PC-9 (cell line): Measurements from ENCODE around the gene AUTS2. TPM values are rescaled to one million over a fixed set of nuclear protein-coding genes. Genes with fewer than 3 reads are reported as not detected.

Experiments used
- BruUV-seq: library from RNA; stranded (reverse); fragments of 400-500 nt; replicated peaks from 2 replicates; lab custom pipeline; 2021; lab: Mats Ljungman, UMichigan
- CTCF ChIA-PET: fragments of 300-600 bp; sonication (Branson Sonifier 250); formaldehyde crosslinking; loops from one replicate; lab custom pipeline; 2022; ENCODE audit warnings: antibody characterized with exemption; lab: Charles Lee
- POLR2A ChIA-PET: fragments of 300-600 bp; sonication (Branson Sonifier 250); formaldehyde crosslinking; loops from one replicate; lab custom pipeline; 2022; ENCODE audit warnings: antibody characterized with exemption; ENCODE audit not compliant: unreplicated experiment; lab: Charles Lee
- DNase-seq, 2 experiments: peaks; one replicate each; pipeline versions ENCODE4 v3.0.0 to v3.0.0-alpha.2; 2015 to 2022; ENCODE audit warnings: mixed read lengths in 1 of 2
- H2AFZ ChIP-seq: fragments of 200-600 bp; sonication (generic); 2 replicates; pipeline ENCODE4 v1.8.1; 2017; ENCODE audit warnings: antibody characterized with exemption
- H3F3A ChIP-seq: fragments of 200-600 bp; sonication (generic); 2 replicates; pipeline ENCODE4 v1.8.1; 2017; ENCODE audit warnings: antibody characterized with exemption, mild to moderate bottlenecking, low read depth; ENCODE audit not compliant: insufficient read depth
- H3K27ac ChIP-seq: fragments of 200-600 bp; sonication (generic); 2 replicates; pipeline ENCODE4 v1.6.1; 2016; ENCODE audit warnings: mixed run types
- H3K27me3 ChIP-seq: fragments of 200-600 bp; sonication (generic); 2 replicates; pipeline ENCODE4 v1.6.1; 2016; ENCODE audit warnings: low read depth, mixed run types; ENCODE audit not compliant: insufficient read depth
- H3K36me3 ChIP-seq: fragments of 200-600 bp; sonication (generic); 2 replicates; pipeline ENCODE4 v1.6.1; 2016; ENCODE audit warnings: low read depth, mixed run types
- H3K4me1 ChIP-seq: fragments of 200-600 bp; sonication (generic); replicated peaks from 2 replicates; pipeline ENCODE4 v1.6.1; 2016; ENCODE audit warnings: mixed run types; ENCODE audit not compliant: insufficient read depth
- H3K4me2 ChIP-seq: fragments of 200-600 bp; sonication (generic); 2 replicates; pipeline ENCODE4 v1.6.1; 2017; ENCODE audit warnings: mixed run types
- H3K4me3 ChIP-seq: fragments of 200-600 bp; sonication (generic); 2 replicates; pipeline ENCODE4 v1.6.1; 2016; ENCODE audit warnings: mixed run types
- H3K79me2 ChIP-seq: fragments of 200-600 bp; sonication (generic); 2 replicates; pipeline ENCODE4 v1.6.1; 2017; ENCODE audit warnings: low read depth, mixed run types
- H3K9me2 ChIP-seq: fragments of 200-600 bp; sonication (generic); 2 replicates; pipeline ENCODE4 v1.8.1; 2017; ENCODE audit warnings: mild to moderate bottlenecking; ENCODE audit not compliant: insufficient read depth
- H3K9me3 ChIP-seq: fragments of 200-600 bp; sonication (generic); 2 replicates; pipeline ENCODE4 v1.8.1; 2016; ENCODE audit warnings: low read depth; ENCODE audit not compliant: insufficient read depth
- H4K20me1 ChIP-seq: fragments of 200-600 bp; sonication (generic); 2 replicates; pipeline ENCODE4 v1.8.1; 2017; ENCODE audit not compliant: insufficient read depth
- EZH2 ChIP-seq: fragments of 200-600 bp; sonication (generic); IDR thresholded peaks from 2 replicates; pipeline ENCODE4 v1.8.0; 2017; ENCODE audit warnings: antibody characterized with exemption, low read depth
- intact Hi-C: fragments of 100-400 bp; cut with micrococcal nuclease; formaldehyde crosslinking; loops from one replicate; pipeline ENCODE4 v1.10.0; 2022; ENCODE audit not compliant: unreplicated experiment
- total RNA-seq: library from RNA; stranded (reverse); gene quantifications from 2 replicates; pipeline ENCODE4 v1.2.3, GENCODE V29; 2021
- TF ChIP-seq, protein P1 (sequence below): fragments of 200-600 bp; sonication (generic); conservative IDR thresholded peaks from 2 replicates; pipeline ENCODE4 v1.6.1; 2017; ENCODE audit warnings: mixed run types, antibody characterized with exemption, mild to moderate bottlenecking, moderate library complexity

Gene AUTS2
- total RNA-seq, 1 experiment from 2014 or later = not detected

GRCh38 chr7:70014472-70015177 is 416.4 kb downstream of the AUTS2 start:
- BruUV-seq = no TSS peak
- no peaks in the 10 kb centered on the region for H3K4me1 ChIP-seq
- CTCF ChIA-PET = no interaction called here
- no peak overlapping the region for H3K4me2 ChIP-seq
- TF ChIP-seq, protein P1, sequence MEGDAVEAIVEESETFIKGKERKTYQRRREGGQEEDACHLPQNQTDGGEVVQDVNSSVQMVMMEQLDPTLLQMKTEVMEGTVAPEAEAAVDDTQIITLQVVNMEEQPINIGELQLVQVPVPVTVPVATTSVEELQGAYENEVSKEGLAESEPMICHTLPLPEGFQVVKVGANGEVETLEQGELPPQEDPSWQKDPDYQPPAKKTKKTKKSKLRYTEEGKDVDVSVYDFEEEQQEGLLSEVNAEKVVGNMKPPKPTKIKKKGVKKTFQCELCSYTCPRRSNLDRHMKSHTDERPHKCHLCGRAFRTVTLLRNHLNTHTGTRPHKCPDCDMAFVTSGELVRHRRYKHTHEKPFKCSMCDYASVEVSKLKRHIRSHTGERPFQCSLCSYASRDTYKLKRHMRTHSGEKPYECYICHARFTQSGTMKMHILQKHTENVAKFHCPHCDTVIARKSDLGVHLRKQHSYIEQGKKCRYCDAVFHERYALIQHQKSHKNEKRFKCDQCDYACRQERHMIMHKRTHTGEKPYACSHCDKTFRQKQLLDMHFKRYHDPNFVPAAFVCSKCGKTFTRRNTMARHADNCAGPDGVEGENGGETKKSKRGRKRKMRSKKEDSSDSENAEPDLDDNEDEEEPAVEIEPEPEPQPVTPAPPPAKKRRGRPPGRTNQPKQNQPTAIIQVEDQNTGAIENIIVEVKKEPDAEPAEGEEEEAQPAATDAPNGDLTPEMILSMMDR = no peak
- no peak for TF ChIP-seq EZH2
- no peaks in the 10 kb centered on the region for H3F3A ChIP-seq
- no peak for DNase-seq
- H3K9me2 ChIP-seq = no peaks in the 10 kb centered on the region
- intact Hi-C loops = no loop called here
- H3K79me2 ChIP-seq = no peaks in the 10 kb centered on the region
- no peaks in the 10 kb centered on the region for H3K27me3 ChIP-seq
- H3K9me3 ChIP-seq = no peaks in the 10 kb centered on the region
- POLR2A ChIA-PET = no interaction called here
- H3K36me3 ChIP-seq = no peaks in the 10 kb centered on the region
- no peak overlapping the region for H2AFZ ChIP-seq
- H3K27ac ChIP-seq = no peak overlapping the region
- no peaks in the 10 kb centered on the region for H4K20me1 ChIP-seq
- H3K4me3 ChIP-seq = no peak overlapping the region

DNA sequence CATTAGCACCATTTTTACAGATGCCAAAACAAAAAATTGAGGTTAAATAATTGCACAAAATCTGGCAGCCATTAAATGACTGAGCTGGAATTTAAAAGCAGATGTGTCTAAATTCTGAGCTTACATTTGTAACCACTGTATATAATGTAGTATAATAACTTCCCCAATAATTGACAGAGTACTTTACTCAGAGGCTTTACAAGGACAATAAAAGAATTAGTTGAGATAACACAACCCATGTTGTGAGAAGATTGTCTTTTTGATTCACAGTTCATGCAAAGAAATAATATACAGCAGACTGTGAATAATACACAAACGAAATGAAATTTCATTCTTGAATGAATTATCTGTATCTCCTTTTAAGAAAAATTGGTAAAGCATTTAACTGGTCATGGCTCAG is 417.1 kb downstream of the AUTS2 start:
- POLR2A ChIA-PET = no interaction called here
- H3K4me1 ChIP-seq = no peaks in the 10 kb centered on the region
- CTCF ChIA-PET = no interaction called here

DNA sequence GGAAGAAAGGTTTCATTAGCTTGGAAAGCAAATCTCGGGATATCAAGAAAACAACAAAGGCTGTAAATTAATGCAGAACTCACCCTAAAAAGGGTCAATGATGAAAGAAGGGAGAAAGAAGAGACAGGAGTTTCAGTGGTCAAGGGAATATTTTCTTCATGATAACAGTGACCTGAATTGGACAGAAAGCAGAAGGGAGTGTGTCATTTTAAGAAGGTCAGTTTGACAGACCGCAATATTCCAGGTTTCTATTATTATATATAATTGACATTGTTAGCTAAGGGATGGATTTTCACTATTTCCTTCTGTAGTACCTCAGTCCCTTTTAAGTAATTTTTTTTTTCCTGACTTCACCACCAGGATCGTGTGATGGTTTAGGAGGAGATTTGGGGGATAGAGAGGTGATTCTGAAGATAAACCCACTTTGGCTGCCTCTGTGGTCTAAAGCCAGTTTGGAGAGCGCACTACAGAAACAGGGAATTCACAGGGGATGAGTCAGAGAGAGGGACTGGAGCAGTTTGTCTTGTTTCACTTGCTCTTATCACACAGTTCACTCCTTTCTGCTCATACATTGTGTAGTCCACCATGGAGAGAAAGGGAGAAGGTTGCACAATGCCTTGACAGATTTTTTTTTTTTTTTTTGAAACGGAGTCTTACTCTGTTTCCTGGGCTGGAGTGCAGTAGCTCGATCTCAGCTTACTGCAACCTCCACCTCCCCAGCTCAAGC is 417.9 kb downstream of the AUTS2 start:
- intact Hi-C loops = no loop called here
- ChIA-PET POLR2A (no interaction called here), CTCF (no interaction called here)
- Histone ChIP-seq H3K79me2 (no peaks in the 10 kb centered on the region), H3K9me2 (no peaks in the 10 kb centered on the region), H4K20me1 (no peaks in the 10 kb centered on the region), H3K36me3 (no peaks in the 10 kb centered on the region), H3K27me3 (no peaks in the 10 kb centered on the region), H3K27ac (no peak overlapping the region), H2AFZ (no peak overlapping the region), H3F3A (no peaks in the 10 kb centered on the region), H3K4me2 (no peak overlapping the region), H3K4me3 (no peak overlapping the region), H3K9me3 (no peaks in the 10 kb centered on the region), H3K4me1 (no peaks in the 10 kb centered on the region)
- BruUV-seq = no TSS peak
- peak in 1 of 2 experiments; percentile 35 for DNase-seq
- TF ChIP-seq, protein P1 = no peak
- no peak for TF ChIP-seq EZH2

More for the DNA sequence above, 417.1 kb downstream of the AUTS2 start:
- Histone ChIP-seq H3K36me3 (no peaks in the 10 kb centered on the region), H2AFZ (no peak overlapping the region), H3K79me2 (no peaks in the 10 kb centered on the region), H3K4me2 (no peak overlapping the region), H3K4me3 (no peak overlapping the region), H3K9me2 (no peaks in the 10 kb centered on the region), H3F3A (no peaks in the 10 kb centered on the region), H3K9me3 (no peaks in the 10 kb centered on the region), H4K20me1 (no peaks in the 10 kb centered on the region), H3K27me3 (no peaks in the 10 kb centered on the region), H3K27ac (no peak overlapping the region)
- intact Hi-C loops = no loop called here
- no TSS peak for BruUV-seq
- TF ChIP-seq EZH2 = no peak
- no peak for DNase-seq
